Aorta (tissue), 5 donors: ENCODE data around the gene TMEFF2. TPM values are rescaled to one million over a fixed set of nuclear protein-coding genes. Genes with fewer than 3 reads are reported as not detected.
"Not testable (repeated sequence)": the region's sequence is repeated elsewhere in the genome, so short reads cannot be mapped to it uniquely, and the experiment has no call there.

Experiments
- ATAC-seq: fragments of 200-7000 bp; cut with Tn5 transposase; one replicate; pipeline ENCODE4 v1.9.1; 2022; ENCODE audit warnings: moderate library complexity; ENCODE audit not compliant: low FRiP score
- DNase-seq, 2 donors: peaks; one replicate each; pipeline ENCODE4 v3.0.0-alpha.2; 2020
- H3K27ac ChIP-seq, 2 donors: one replicate each; pipeline ENCODE4 v1.5.1; 2013; ENCODE audit warnings: low read length in 2 of 2, mild to moderate bottlenecking in 2 of 2, moderate library complexity in 2 of 2, control low read depth in 1 of 2, inconsistent platforms in 1 of 2, low read depth in 1 of 2
- H3K27me3 ChIP-seq, 2 donors: one replicate each; pipeline ENCODE4 v1.6.1; 2013; ENCODE audit warnings: control low read depth in 1 of 2, low read length in 1 of 2, mild to moderate bottlenecking in 1 of 2, moderate library complexity in 1 of 2; ENCODE audit not compliant: insufficient read depth in 2 of 2, control insufficient read depth in 1 of 2
- H3K36me3 ChIP-seq, 2 donors: one replicate each; pipeline ENCODE4 v1.6.1; 2013; ENCODE audit warnings: control low read depth in 1 of 2, low read length in 1 of 2, mild to moderate bottlenecking in 1 of 2; ENCODE audit not compliant: insufficient read depth in 2 of 2, control insufficient read depth in 1 of 2
- H3K4me1 ChIP-seq, 2 donors: one replicate each; pipeline ENCODE4 v1.6.1; 2013; ENCODE audit warnings: low read length in 2 of 2, control low read depth in 1 of 2, mild to moderate bottlenecking in 1 of 2, moderate library complexity in 1 of 2; ENCODE audit not compliant: insufficient read depth in 2 of 2, control insufficient read depth in 1 of 2
- H3K4me3 ChIP-seq, 2 donors: one replicate each; pipeline ENCODE4 v1.5.1; 2013; ENCODE audit warnings: low read length in 2 of 2, control low read depth in 1 of 2, mild to moderate bottlenecking in 1 of 2
- H3K9me3 ChIP-seq: one replicate; pipeline ENCODE4 v1.6.1; 2013; ENCODE audit warnings: mild to moderate bottlenecking, low read length; ENCODE audit not compliant: control insufficient read depth
- WGBS, 2 donors: extraction: QIAGEN DNeasy Blood & Tissue Kit; methylation state at CpG; one replicate each; pipeline ENCODE4 v1.1.7; 2013; 5-methylcytosine and 5-hydroxymethylcytosine counted together
- intact Hi-C, 2 donors: fragments of 100-400 bp; cut with DNase I; formaldehyde crosslinking; loops; one replicate each; pipeline versions ENCODE4 v1.14.2 to v1.15.0; 2022
- polyA plus RNA-seq, 2 donors: library from polyadenylated mRNA; stranded (reverse); fragments of 200-250 nt; gene quantifications; one replicate each; pipeline ENCODE4 v1.2.3, GENCODE V29; 2013
- total RNA-seq, 2 donors: library from RNA; stranded (reverse); fragmentation: NEBNext Ultra II Directional; extraction: Animal tissue kit (Norgen Biotek cat#: 25700); gene quantifications; one replicate each; pipeline ENCODE4 v1.2.1, GENCODE V29; 2021
- donor health status: healthy with polysubstance abuse.
- donor health status: Bipolar disorder and iron deficiency.
- donor health status: DM: no; HTN: no; CAD: no.
- donor health status: DM: no; HTN: no; CAD: no.
- donor health status: DM: yes; HTN: yes; CAD: no.

TMEFF2 gene
- total and polyA plus RNA-seq, 4 donors = 0.12 TPM; not detected in 3

- peaks cover 0 to 7% of the 10 kb centered on the region in 2 donors for H3K4me1 ChIP-seq
- ATAC-seq (peak; percentile 76), DNase-seq (no peak)
- no peaks in the 10 kb centered on the region for H3K27me3 ChIP-seq
- H3K36me3 ChIP-seq = no peaks in the 10 kb centered on the region
- H3K4me3 ChIP-seq = no peak overlapping the region
- H3K9me3 ChIP-seq = no peaks in the 10 kb centered on the region
- intact Hi-C loops = no loop called here
- no peak overlapping the region for H3K27ac ChIP-seq
- WGBS, 2 donors = 36 to 44% methylated on average over 5 of the region's 5 CpGs
Observed at GRCh38 chr2:192148620-192149321, 46.0 kb downstream of the TMEFF2 start.

DNA sequence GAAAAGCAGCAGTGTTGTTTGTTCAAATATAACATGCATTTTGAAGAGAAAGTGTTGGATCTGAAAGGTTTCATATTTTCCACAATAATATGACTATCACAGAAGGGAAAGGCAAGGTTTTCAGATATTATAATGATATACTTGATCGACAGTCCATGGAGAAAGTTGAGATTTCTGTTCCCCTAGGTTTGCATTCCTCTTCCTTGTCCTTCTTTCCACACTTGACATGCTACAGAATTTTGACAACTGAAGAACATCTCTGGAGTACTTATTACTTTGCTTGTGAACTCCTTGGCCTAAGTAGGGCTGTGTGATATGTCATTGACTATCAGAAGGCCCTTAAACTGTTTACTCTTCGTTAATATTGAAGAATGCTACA lies 46.5 kb downstream of the TMEFF2 start:
- no peaks in the 10 kb centered on the region for H3K27me3 ChIP-seq
- no peaks in the 10 kb centered on the region for H3K9me3 ChIP-seq
- H3K4me3 ChIP-seq = no peak overlapping the region
- no peaks in the 10 kb centered on the region for H3K36me3 ChIP-seq
- intact Hi-C loops = no loop called here
- H3K4me1 ChIP-seq = peaks cover 0 to 7% of the 10 kb centered on the region in 2 donors
- DNase-seq (no peak), ATAC-seq (no peak)
- no peak overlapping the region for H3K27ac ChIP-seq
- 31 to 41% methylated on average over 2 of the region's 2 CpGs for WGBS, 2 donors

DNA sequence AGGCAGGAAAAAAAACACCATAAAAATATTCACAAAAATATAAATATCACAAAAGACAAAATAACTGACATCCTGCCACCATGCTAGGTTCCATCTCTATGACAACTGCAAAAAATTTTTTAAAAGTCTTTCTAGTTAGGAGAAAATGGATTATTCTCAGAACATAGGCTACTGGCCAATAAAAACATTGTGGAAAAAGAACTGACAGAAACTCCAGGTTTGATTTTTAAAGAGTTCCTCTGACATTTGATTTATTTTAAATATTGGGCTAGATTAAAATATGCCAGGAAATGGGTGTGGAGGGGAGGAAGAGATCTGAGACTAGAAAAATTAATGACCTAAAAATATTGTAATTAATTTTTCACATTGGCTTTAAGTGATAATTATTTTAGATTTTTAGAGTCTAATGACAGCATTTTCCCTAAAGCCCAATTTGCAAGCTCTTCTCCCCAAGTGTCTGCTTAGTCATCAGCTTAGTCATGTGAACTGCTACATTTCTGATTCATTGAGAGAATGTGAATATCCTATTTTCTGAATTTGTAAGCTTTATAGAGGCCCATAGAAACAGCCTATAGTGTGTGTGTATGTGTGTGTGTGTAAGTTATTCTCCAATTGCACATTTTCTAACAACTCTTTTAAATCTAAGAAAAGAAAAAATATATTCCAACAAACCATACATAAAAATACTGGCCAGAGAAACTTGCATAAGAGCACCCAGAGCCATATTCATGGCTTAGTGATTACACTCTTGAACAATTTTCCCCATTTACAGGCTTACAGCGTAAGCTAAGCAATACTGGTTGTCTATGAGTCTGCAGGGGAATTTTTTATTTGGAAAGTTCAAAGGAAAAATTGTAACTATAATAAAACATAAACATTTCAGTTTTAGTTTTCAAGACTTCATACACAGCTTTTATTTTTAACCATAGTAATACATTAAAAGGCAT lies 48.4 kb downstream of the TMEFF2 start:
- WGBS, 2 donors = 91 to 93% methylated on average over 1 of the region's 1 CpG
- H3K4me3 ChIP-seq = no peak overlapping the region
- no peak for DNase-seq
- ATAC-seq = no peak
- H3K27me3 ChIP-seq = no peaks in the 10 kb centered on the region
- no peaks in the 10 kb centered on the region for H3K36me3 ChIP-seq
- no peak overlapping the region for H3K27ac ChIP-seq
- H3K9me3 ChIP-seq = no peaks in the 10 kb centered on the region
- intact Hi-C loops = no loop called here
- H3K4me1 ChIP-seq = peaks cover 0 to 7% of the 10 kb centered on the region in 2 donors

- Histone ChIP-seq H3K4me1 (peaks cover 0 to 7% of the 10 kb centered on the region in 2 donors), H3K4me3 (no peak overlapping the region), H3K27me3 (no peaks in the 10 kb centered on the region), H3K9me3 (no peaks in the 10 kb centered on the region), H3K27ac (no peak overlapping the region), H3K36me3 (no peaks in the 10 kb centered on the region)
- 63 to 77% methylated on average over 3 of the region's 3 CpGs for WGBS, 2 donors
- DNase-seq (no peak), ATAC-seq (no peak)
- intact Hi-C loops = no loop called here
Observed at GRCh38 chr2:192145496-192145895, 49.2 kb downstream of the TMEFF2 start.

DNA sequence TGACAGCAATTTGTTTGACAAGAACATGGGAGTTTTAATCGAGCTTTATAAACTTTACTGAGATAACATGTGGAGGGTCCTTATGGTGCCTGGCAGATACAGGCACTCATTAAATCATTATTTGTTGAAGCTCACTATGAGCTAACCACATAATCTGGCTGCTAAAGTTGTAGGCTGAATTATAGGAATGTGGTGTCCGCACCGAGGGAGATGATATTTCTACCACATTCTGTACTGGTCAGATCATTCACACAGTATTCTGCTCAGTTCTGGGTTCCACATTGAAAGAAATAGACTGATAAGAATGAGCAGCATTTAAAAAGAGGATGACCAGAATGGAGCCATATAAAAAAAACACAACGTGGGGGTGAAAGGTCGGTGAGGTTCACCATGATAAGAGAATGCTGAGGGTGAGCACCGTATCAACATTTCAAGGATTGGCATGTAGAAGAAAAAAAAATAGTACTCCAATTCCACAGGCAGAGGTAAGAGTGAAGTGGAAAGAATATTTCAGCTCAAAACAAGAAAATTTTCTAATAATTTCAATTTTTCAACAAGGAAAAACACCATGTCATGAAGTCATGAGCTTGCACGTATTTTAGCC lies 54.4 kb downstream of the TMEFF2 start:
- 78 to 81% methylated on average over 7 of the region's 7 CpGs for WGBS, 2 donors
- Histone ChIP-seq H3K36me3 (no peaks in the 10 kb centered on the region), H3K4me1 (no peaks in the 10 kb centered on the region), H3K4me3 (no peak overlapping the region), H3K27ac (no peak overlapping the region), H3K27me3 (no peaks in the 10 kb centered on the region), H3K9me3 (no peaks in the 10 kb centered on the region)
- ATAC-seq (no peak), DNase-seq (no peak)
- intact Hi-C loops = no loop called here

DNA sequence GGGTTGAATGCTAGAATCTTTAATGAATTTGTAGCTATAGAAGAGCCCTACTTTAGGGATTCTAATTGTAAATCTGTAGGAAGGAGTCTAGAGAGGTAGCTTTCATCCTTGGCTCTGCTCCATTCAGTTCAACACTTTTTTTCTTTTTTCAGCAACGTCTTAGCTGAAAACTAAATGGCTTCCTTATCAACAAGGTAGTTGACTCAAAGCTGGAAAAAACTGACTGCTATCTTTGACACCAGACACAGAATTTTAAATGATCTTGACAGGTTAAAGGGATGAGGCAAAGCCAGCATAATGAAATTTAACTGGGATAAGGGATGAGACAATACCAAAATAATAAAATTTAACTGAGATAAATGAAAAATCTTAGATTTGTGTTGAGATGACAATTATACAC lies 54.9 kb downstream of the TMEFF2 start:
- Histone ChIP-seq H3K4me1 (no peaks in the 10 kb centered on the region), H3K36me3 (no peaks in the 10 kb centered on the region), H3K4me3 (no peak overlapping the region), H3K27ac (no peak overlapping the region), H3K27me3 (no peaks in the 10 kb centered on the region), H3K9me3 (no peaks in the 10 kb centered on the region)
- DNase-seq (no peak), ATAC-seq (no peak)
- 36 to 43% methylated on average over 1 of the region's 1 CpG for WGBS, 2 donors
- intact Hi-C loops = no loop called here

- no peak overlapping the region for H3K4me3 ChIP-seq
- no peak for ATAC-seq
- WGBS, 2 donors = 49 to 74% methylated on average over 1 of the region's 1 CpG
- DNase-seq = no peak
- no peaks in the 10 kb centered on the region for H3K36me3 ChIP-seq
- H3K27ac ChIP-seq = no peak overlapping the region
- no peaks in the 10 kb centered on the region for H3K4me1 ChIP-seq
- no peaks in the 10 kb centered on the region for H3K27me3 ChIP-seq
- intact Hi-C loops = no loop called here
- no peaks in the 10 kb centered on the region for H3K9me3 ChIP-seq
Observed at GRCh38 chr2:192137451-192137850, 57.3 kb downstream of the TMEFF2 start.

DNA sequence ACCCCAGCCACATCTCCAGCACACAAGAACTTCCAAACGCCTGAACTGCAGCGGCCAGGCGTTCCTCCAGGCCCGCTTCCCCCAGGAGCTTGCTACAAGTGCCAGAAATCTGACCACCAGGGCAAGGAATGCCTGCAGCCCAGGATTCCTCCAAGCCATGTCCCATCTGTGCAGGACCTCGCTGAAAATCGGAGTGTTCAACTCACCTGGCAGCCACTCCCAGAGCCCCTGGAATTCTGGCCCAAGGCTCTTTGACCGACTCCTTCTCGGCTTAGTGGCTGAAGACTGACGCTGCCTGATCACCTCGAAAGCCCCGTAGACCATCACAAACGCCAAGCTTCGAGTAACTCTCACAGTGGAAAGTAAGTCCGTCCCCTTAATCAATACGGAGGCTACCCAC lies 62.1 kb downstream of the TMEFF2 start:
- intact Hi-C loops, H3K27me3 ChIP-seq, H3K27ac ChIP-seq, H3K4me1 ChIP-seq, ATAC-seq, H3K36me3 ChIP-seq, DNase-seq, H3K4me3 ChIP-seq, H3K9me3 ChIP-seq: not testable (repeated sequence)
- 95 to 96% methylated on average over 15 of the region's 15 CpGs for WGBS, 2 donors
